IPS-NIHi11 (cell line): Measurements from ENCODE around the gene GANC.

Experiments used
- DNase-seq: peaks from one replicate; pipeline ENCODE4 v3.0.0; 2012; ENCODE audit warnings: mixed read lengths, low spot score

The GANC gene

GRCh38 chr15:42348083-42348482 is 75.1 kb downstream of the GANC start:
- DNase-seq = no peak

DNA sequence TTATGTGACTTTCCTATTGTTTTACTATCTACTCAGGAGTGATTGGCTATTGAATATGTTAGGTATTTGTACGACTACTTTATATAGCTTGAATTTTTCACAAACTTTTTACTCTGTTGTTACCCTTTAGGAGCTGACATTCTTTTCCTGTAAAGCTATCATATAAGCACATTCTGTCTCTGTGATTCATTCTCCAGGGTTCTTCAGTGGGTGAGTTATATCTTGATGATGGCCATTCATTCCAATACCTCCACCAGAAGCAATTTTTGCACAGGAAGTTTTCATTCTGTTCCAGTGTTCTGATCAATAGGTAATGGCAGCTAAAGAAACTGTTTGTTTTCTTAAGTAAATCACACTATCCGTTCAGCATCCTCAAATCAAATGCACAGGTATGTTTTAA is 76.2 kb downstream of the GANC start:
- no peak for DNase-seq

GRCh38 chr15:42352401-42352800 is 79.4 kb downstream of the GANC start:
- DNase-seq = no peak

GRCh38 chr15:42353061-42353460 is 80.1 kb downstream of the GANC start:
- no peak for DNase-seq

DNA sequence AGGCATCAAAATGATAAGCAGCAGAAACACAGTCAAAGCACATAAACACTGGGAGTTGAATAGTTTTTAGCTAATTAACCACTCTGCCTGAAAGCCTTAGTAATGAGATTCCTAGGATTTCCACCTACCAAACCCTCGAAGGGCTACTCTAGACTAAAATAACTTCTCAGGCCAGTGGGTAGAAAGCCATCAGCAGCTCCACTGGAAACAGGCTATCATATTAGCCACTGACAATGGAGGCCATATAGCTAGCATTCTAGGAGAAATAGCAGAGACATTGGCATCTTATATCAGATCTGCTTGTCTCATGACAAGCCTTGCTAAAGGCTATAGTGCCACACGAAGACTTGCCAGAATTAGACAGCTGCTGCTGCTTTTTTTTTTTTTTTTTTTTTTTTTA is 81.8 kb downstream of the GANC start:
- no peak for DNase-seq

GRCh38 chr15:42355291-42355690 is 82.3 kb downstream of the GANC start:
- no peak for DNase-seq

DNA sequence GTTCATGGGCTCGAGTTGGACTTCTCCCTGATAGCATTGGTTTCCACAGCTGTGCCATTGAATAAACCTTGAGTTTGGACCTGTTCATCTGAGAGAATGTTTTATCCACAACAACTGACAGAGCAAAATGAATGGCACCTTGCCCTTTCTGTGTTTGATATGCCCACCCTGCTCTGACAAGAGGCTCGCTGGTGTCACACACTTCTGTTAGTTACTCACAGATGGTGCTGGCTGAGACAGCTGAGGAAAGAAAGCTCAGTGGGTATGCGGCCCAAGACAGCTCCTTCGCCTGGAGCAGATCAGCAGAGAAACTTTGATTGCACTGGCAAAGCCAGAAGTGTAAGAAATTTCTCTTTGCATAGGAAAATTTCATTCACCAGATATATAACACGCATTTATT is 83.8 kb downstream of the GANC start:
- DNase-seq = no peak

DNA sequence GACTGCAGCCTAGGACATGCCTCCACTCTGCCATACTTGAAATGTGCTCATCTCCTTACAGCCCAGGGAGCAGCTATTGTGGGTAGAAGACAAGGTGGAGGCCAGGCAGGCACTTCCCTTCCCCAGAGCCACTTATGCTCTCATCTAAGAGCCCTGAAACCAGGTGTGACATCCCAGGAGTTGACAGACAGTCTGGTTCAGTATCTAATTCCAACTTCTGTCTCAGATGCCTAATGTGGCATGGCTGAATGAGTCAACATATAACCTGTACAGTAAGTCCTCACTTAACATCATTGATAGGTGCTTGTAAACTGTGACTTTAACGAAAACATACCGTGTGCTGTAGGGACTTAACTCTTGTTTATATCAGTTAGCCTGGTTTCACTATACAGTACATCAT is 85.1 kb downstream of the GANC start:
- DNase-seq = no peak

DNA sequence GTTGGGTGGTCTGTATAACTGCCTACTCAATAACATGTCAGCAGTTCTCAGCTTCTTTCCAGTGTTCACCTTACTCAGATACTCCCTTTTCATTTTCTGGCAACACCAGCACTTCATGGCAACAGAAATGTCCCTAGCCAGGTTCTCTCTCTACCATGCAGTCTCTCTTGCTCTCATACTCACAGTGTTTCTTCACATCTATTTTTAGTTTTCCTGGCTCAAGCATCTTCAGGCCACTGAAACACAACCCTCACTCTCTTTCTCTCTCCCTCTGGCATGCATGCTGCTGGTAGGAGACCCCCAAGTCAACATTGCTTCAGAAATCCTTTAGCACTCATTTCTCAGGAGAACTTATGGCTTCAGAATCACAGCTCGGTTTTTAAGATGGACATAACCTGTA is 86.2 kb downstream of the GANC start, which contains the start of gene CAPN3:
CAPN3 (plus strand) TSS at position 253 of the 400 bp plus-strand sequence. CDS start 305 bp downstream, outside the sequence.
- DNase-seq = no peak

- DNase-seq = no peak
Observed at GRCh38 chr15:42359985-42360384, 87.0 kb downstream of the GANC start.

DNA sequence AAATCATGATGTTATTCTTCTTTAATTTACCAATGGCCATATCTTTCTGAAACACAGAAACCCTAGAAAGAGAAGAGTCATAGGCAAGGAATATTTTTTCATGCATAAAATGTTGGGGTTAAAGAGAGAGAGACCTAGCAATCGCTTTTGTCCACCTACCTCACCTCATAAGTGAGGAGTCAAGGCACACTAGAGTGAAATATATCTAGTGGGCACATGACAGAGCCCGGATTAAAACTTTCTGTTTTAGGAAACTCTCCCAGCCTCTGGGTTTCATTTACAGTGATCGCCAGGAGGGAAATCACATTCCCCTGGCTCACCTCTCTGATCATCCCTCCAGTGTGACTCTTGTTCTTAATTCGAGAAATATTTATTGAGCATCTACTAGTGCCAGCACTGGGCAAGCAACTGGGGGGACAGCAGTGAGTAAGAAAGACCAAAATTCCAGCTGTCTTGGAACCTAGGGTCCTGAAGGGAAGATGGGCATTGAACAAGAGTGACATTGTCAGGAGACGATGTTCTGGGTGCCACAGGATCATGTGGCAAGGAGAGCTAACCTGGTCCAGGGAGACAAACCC is 87.6 kb downstream of the GANC start:
- DNase-seq = no peak

DNA sequence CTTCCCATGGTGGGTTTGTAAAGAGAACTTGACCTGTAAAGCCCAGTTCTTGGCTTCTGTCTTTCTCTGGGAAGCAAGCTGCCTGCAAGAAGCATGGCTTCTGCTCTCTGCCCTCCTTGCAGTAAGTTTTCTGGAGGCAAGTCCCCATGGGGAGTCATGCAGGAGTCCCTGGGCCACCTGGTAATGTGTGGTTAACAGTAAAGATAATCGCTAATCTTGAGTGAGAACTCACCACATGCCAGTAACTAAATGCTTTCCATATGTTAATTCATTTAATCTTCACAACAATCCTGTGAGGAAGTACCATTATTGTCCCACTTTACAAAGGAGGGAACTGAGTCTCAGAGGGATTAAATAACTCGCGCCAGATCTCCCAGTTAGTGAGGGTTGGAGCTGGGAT is 90.5 kb downstream of the GANC start:
- peak; percentile 49 for DNase-seq

DNA sequence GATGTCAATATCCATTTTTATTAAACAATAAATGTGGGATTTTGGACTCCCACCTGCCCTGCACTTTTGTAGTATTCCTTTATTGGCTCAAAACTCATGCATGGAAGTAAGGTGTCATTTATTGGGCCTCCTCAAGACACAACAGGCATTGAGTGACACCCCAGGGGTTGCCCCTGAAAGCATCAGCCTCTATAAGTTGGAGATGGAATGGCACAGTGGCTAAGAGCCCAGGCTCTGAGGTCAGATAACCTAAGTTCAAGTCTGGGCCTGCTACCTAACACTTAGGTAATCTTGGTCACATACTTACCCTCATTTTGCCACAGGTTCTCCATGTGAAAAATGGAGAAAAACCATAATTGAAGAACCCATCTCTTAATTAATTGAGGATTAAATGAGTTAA is 90.9 kb downstream of the GANC start:
- DNase-seq = no peak

DNA sequence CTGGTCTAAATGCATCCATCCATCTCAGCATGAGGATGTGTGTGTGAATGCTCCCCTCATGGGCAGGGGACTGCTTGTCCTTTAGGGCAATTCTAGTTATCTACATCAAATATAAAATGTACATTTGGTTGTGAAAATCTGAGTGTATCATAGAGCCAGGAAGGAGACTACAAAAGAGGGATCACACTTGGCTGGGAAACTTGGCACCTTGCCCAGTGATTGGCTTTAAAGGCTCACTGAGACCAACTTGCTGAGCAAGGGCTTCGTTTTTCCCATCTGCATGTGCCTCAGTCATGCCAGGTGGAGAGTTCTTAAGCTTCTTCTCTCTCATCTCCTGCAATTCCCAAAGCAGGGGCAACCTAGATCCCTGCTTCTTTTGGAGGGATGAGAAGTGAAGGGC is 91.5 kb downstream of the GANC start:
- DNase-seq = no peak

DNA sequence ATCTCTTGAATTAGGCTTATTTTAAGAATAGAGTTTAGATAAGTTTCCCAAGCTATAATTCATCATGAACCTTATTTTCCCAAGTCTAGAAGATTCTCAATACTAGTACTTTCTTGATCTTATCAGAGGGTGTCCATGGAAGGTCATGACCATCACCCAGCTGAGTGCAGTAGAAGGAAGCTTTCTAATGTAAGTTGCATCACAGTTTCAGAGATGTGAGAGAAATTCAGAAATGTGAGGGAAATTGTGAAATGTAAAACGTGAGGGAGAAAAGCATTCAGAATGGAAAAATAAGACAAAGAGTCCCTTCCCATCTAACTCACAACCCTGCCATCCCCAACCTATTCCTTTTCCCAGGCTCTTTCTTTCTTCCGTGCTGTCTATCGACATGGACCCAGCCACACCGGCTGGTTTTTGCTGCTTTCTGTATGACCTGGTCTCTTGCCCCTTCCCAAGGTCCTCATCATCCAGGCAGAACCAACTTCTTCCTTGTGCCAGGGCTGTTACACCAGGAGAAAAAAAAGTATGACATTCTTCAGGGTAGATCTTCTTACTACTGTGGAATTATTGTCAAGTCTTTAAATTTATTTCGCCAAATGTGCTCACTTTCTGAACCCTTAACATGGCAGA is 93.0 kb downstream of the GANC start:
- DNase-seq = no peak

DNA sequence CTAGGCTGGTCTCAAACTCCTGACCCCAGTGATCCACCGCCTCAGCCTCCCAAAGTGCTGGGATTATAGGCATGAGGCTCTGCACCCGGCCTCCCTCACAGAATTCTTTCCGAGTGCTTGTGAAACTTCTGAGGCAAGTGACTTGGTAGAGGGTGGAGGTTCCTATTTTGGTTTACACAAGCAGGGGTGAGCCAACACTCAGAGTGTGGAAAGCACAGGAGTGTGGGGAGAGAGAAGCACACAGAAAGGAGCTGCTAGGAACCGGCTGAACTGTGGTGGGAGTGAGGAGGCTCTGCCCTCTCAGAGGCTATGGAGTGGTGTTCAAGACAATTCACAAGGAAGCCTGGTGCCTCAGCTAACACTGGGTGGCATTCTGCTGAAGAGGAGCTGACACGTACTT is 94.0 kb downstream of the GANC start:
- DNase-seq = no peak

GRCh38 chr15:42368096-42368495 is 95.1 kb downstream of the GANC start:
- DNase-seq = no peak

- no peak for DNase-seq
Observed at GRCh38 chr15:42371096-42371495, 98.1 kb downstream of the GANC start.

- DNase-seq = no peak
Observed at GRCh38 chr15:42373274-42373673, 100.3 kb downstream of the GANC start.

- DNase-seq = no peak
Observed at GRCh38 chr15:42373936-42374335, 100.9 kb downstream of the GANC start.

DNA sequence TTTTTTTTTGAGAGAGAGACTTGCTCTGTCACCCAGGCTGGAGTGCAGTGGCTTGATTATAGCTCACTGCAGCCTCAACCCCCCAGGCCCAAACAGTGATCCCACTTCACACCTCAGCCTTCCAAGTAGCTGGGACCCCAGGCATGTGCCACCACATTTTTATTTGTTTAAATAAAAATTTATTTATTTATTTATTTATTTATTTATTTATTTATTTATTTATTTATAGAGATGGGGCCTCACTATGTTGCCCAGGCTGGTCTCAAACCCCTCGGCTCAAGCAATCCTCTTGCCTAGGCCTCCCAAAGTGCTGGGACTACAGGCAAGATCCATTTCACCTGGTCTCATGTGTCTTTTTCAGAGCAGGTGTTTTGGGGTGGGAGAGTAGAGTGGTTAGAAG is 101.8 kb downstream of the GANC start:
- DNase-seq = no peak

GRCh38 chr15:42375252-42375651 is 102.3 kb downstream of the GANC start:
- DNase-seq = no peak

GRCh38 chr15:42375941-42376340 is 102.9 kb downstream of the GANC start:
- no peak for DNase-seq

DNA sequence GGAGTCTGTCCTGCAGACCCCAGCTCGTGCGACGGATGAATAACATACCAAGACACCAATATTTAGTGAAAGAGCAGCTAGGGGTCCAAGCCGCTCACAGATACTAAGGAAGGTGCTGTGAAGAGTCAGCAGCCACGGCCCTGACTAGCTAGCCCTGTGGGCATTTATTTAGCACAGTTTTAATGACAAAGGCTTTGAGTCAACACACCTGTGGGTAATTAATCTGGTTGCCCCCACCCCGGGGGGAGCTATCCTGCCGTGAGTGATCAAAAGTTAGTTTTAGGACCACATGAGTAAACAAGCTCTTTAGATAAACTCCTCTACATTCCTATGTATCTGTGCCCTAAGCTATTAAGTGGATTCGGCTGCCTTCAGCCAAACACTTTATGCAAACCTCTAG is 105.0 kb downstream of the GANC start:
- no peak for DNase-seq
